Measurements from ENCODE around the gene PRRT4. TPM values are rescaled to one million over a fixed set of nuclear protein-coding genes. Genes with fewer than 3 reads are reported as not detected.

Gene PRRT4
- total and polyA plus RNA-seq, 3 donors from 2014 or later: 0.16 to 1.1 (median 1.1) TPM

DNA sequence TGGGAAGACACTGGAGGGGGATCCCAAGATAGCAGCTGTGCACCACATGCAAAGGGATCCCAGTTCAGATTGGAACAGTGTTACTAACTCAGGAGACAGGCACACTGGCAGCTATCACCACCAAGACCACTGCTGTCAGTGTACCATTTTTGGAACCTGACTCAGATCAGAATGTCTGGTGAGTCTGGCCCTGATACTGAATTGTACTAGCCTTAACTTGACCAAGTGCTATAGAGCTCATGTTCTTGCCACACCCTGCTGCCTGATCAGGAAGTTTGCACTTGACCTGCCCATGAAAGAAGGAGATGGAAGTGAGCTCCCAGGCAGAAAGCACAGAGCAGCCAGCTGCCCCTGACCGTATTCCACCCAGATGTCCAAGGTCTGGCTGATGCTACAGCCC is 4.8 kb upstream of the PRRT4 start:
- Histone ChIP-seq H3K27ac (no peak overlapping the region), H3K4me3 (no peak overlapping the region), H3K36me3 (ENCODE audit: low read depth, missing control alignments) (no peaks in the 10 kb centered on the region), H3K4me1 (peaks cover 4% of the 10 kb centered on the region), H3K27me3 (no peaks in the 10 kb centered on the region), H3K9me3 (no peaks in the 10 kb centered on the region)
- no peak for DNase-seq
- WGBS, 2 donors: 53 to 71% methylated on average over 1 of the region's 1 CpG
- intact Hi-C loops (cut with DNase I; ENCODE audit: low total_unique reads): no loop called here
- no peak for TF ChIP-seq CTCF (IDR thresholded peaks at IDR 0.05)
- TF ChIP-seq POLR2A (IDR thresholded peaks at IDR 0.05): no peak

DNA sequence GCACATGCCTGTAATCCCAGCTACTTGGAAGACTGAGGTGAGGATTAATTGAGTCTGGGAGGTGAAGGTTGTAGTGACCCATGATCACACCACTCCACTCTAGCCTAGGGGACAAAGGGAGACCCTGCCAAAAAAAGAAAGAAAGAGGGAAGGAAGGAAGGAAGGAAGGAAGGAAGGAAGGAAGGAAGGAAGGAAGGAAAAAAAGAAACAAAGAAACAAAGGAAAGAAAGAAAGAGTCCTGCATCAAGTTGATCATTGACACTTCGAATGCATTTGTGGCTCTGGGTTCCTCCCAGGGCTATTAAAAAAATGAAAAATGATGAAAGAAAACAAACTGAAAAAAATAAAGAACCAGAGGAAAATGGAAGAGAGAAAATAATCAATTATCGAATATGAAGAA is 3.9 kb upstream of the PRRT4 start:
- H3K4me3 ChIP-seq: no peak overlapping the region
- intact Hi-C loops (cut with DNase I; ENCODE audit: low total_unique reads): no loop called here

GRCh38 chr7:128364166-128364870 is 2.8 kb upstream of the PRRT4 start:
- TF ChIP-seq CTCF (IDR thresholded peaks at IDR 0.05): no peak
- TF ChIP-seq POLR2A (IDR thresholded peaks at IDR 0.05): no peak
- no peak overlapping the region for H3K27ac ChIP-seq
- WGBS, 2 donors: 78 to 82% methylated on average over 4 of the region's 4 CpGs
- peaks cover 12% of the 10 kb centered on the region for H3K4me1 ChIP-seq
- H3K4me3 ChIP-seq: no peak overlapping the region
- H3K9me3 ChIP-seq: no peaks in the 10 kb centered on the region
- intact Hi-C loops (cut with DNase I; ENCODE audit: low total_unique reads): no loop called here
- H3K27me3 ChIP-seq: no peaks in the 10 kb centered on the region
- no peak for DNase-seq
- no peaks in the 10 kb centered on the region for H3K36me3 ChIP-seq (ENCODE audit: low read depth, missing control alignments)

More for the DNA sequence above, 3.9 kb upstream of the PRRT4 start:
- Histone ChIP-seq H3K4me1 (peaks cover 9% of the 10 kb centered on the region), H3K27ac (no peak overlapping the region), H3K36me3 (ENCODE audit: low read depth, missing control alignments) (no peaks in the 10 kb centered on the region), H3K9me3 (no peaks in the 10 kb centered on the region), H3K27me3 (no peaks in the 10 kb centered on the region)
- 89% methylated on average over 2 of the region's 2 CpGs for WGBS, 2 donors
- TF ChIP-seq POLR2A (IDR thresholded peaks at IDR 0.05) (no peak), CTCF (IDR thresholded peaks at IDR 0.05) (no peak)
- DNase-seq: no peak

GRCh38 chr7:128363261-128363721 is 1.8 kb upstream of the PRRT4 start:
- intact Hi-C loops (cut with DNase I; ENCODE audit: low total_unique reads): no loop called here
- WGBS, 2 donors: 82 to 85% methylated on average over 6 of the region's 6 CpGs
- H3K27me3 ChIP-seq: no peaks in the 10 kb centered on the region

More at GRCh38 chr7:128363261-128363721, 1.8 kb upstream of the PRRT4 start:
- Histone ChIP-seq H3K4me3 (no peak overlapping the region), H3K9me3 (no peaks in the 10 kb centered on the region), H3K36me3 (ENCODE audit: low read depth, missing control alignments) (no peaks in the 10 kb centered on the region), H3K4me1 (peaks cover 12% of the 10 kb centered on the region), H3K27ac (no peak overlapping the region)
- DNase-seq: no peak
- TF ChIP-seq POLR2A (IDR thresholded peaks at IDR 0.05): no peak
- TF ChIP-seq CTCF (IDR thresholded peaks at IDR 0.05): no peak

All from testis (tissue), 3 donors.